RCC 7860 (cell line): ENCODE results near the gene COQ8B.

ENCODE experiments used
- DNase-seq: peaks from one replicate; pipeline ENCODE4 v3.0.0-alpha.2; 2015; ENCODE audit warnings: low spot score
- FAIRE-seq: peaks from 2 replicates; lab custom pipeline; 2012; peaks lifted over from hg19 to GRCh38; lab: Jason Lieb, UNC

Gene COQ8B

GRCh38 chr19:40693150-40693788 lies 23.4 kb downstream of the COQ8B start:
- no peak for FAIRE-seq
- no peak for DNase-seq

- DNase-seq (no peak), FAIRE-seq (no peak)
Measured at GRCh38 chr19:40692212-40692551, 24.5 kb downstream of the COQ8B start.

DNA sequence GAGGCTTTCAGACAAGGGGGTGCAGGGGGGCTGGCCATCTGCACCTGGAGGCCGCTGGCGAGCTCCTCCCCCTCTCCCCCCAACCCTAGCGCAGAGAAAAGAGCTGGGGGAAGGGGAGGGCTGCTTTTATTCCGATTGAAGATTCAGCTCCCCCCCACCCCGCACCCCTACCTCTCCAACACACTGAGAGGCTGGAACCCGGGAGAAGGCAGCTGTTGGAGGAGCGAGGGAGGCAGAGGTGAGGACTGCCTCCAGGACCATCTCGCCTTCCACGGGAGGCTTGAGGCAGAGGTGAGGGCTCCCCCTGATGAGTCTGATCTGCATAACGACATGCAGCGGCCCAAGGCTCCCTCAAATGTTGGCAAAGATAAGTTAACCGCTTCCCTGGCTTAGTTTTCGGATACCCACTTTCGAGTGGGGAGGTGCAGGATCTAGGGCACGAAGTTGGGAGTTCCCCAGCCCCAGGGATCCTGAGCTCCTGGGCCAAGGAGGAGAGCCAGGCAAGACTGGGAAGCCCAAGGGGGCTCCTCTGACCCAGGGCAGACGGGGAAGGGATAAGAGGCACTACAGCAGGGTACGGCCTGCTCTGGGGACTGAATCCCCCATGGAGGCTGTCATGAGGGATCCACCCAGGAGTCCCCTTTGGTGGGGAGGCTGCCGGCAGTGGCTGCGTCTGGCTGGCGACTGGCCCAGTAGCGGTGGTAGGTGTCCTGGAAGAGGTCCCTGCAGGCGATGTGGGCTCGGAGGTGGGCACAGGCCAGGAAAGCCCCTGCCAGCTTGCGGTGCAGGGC lies 25.1 kb downstream of the COQ8B start:
- FAIRE-seq (no peak), DNase-seq (no peak)

- FAIRE-seq, result no peak
Measured at GRCh38 chr19:40690693-40691420, 25.8 kb downstream of the COQ8B start.

DNA sequence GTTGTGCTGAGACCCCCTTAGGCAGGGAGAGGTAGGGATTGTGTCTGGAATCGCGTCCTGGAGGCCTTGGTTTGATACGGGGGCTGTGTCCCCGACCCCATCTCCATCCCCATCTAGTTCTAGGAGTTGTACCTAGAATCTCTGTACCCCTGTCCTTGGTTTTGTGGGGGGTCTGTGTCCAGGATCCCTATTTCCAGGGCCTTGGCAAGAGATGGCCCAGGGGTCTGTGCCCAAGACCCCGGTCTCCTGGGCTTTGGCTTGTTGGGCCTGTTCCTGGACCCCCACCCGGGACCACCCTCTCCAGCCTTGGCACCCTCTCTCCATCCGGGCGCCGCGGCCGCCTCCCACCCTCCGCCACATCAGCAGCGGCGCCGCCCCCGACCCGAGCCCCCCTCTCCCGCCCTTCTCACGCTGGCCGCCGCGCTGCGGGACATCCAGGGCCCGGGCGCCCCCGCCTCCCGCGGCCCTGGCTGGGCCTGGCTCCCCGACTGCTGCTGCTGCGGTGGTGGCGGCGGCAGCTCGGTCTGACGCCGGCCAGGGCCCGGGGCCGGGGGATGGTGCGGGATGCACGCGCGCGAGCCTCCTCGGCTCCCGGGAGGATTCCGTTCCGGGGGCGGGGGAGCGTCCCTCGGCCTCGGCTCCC lies 26.5 kb downstream of the COQ8B start, which contains the start of gene NUMBL:
NUMBL (minus strand) TSS at position 602 of the 643 bp plus-strand sequence; CDS start at position 434, 168 bp downstream.
- DNase-seq (no peak), FAIRE-seq (no peak)

More at GRCh38 chr19:40690693-40691420, 25.8 kb downstream of the COQ8B start:
- peak; percentile 71 for DNase-seq

- FAIRE-seq, result no peak
- no peak for DNase-seq
Measured at GRCh38 chr19:40689339-40690049, 27.2 kb downstream of the COQ8B start.

DNA sequence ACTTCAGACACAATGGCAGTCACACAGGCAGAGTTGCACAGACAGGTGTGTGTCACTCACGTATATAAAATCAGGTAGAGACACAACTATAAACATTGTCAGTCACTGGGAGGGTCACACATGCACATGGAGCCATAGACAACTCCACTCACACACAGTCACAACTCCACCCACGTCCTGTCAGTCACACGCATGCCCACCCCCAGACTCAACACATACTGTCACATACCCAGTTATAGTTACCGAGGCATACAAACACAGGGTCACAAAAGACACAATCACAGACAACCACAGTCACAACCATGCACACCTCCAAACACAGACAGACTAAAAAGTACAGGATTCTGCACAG lies 27.7 kb downstream of the COQ8B start:
- FAIRE-seq, result no peak
- no peak for DNase-seq

DNA sequence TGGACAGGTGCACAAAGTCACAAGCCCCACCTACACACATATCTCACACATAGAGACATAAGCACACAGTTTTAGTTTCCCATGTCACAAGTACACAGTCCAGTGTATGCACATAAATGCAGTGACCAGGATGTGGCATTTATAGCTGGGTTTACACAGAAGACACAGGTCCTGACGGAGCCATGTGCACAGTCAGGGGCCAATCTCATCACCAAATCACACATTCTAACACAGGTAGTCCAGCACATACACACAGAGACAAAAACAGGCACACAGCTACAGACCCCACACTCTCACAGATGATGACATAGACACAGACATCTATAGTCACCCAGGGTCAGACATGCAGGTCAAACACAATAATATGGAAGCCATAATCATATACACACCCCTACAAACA lies 28.4 kb downstream of the COQ8B start:
- DNase-seq (no peak), FAIRE-seq (no peak)

GRCh38 chr19:40687525-40688016 lies 29.1 kb downstream of the COQ8B start:
- FAIRE-seq (no peak), DNase-seq (no peak)

GRCh38 chr19:40686882-40687524 lies 29.7 kb downstream of the COQ8B start:
- no peak for FAIRE-seq
- no peak for DNase-seq

DNA sequence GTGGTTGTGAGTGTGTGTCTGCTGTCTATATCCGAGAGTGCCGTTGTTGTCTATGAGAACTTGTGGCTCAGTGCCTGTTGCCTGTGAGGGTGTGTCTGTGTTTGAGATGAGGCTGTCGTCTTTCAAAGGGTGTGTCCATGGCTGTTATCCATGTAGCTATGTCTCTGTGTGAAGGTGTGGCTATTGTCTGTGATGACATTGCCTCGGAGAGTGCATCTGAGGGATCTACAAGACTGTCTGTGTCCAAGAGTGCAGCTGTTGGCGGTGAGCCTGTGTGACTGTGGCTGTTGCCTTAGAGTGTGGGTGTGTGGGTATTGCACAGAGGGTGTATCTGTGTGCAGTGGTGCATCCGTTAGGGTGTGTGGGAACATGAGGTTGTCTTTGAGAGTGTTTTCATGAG lies 31.1 kb downstream of the COQ8B start:
- FAIRE-seq (no peak), DNase-seq (no peak)

- FAIRE-seq (no peak), DNase-seq (no peak)
Measured at GRCh38 chr19:40685016-40685526, 31.6 kb downstream of the COQ8B start.

DNA sequence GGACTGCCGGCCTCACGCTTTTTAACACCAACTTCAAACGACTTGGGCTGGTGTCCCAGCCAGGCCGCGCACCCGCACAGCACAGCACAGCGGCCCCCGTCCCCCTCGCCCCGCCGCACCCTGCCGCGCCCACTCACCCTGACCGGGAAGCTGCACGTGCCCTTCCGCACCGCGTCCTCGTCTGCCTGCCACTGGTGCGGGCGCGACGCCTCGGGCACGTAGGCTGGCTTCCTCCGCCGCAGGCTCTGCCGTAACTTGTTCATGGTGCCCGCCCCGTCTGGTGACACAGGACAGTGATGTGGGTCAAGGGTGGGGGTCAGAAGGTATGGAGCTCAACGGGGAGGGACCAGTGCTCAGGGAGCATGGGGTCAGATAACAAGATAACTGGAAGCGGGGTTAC lies 32.4 kb downstream of the COQ8B start:
- FAIRE-seq, result no peak
- DNase-seq, result no peak

DNA sequence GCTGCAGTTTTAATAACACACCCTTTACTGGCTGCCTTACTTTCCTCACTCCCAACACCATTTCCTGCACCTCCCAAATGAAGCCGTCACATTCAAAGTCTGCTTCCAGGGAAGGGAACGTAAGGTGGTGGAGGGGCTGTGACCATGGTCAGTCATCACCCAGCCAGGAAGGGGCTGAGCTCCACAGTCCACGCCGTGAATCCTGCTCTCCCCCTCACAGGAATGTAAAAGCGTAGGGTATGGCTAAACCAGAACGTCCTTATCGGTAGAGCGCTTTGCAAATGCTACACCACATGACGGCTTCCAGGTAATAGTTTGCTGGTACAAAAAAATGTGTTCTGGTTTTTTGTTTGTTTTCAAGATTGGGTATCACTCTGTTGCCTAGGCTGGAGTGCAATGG lies 33.2 kb downstream of the COQ8B start:
- DNase-seq (no peak), FAIRE-seq (no peak)

GRCh38 chr19:40682431-40682964 lies 34.2 kb downstream of the COQ8B start:
- FAIRE-seq (no peak), DNase-seq (no peak)

DNA sequence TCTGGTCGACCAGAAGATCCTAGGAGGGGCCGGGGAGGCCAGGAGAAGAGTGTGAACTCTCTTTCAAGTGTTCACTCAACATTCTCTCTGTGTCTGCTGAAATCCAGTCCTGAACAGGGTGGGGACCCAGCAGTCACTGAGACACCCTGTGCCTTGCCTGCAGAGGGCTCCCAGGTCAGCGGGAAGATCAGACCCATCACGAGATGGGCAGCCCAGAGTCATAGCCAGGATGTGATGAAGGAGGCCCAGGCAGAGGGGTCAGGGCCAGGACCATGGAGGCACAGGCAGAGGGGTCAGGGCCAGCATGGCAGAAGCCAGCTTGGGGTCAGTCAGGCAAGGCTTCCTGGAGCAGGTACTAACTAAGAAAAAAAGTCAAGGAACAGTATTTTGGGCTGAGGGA lies 35.6 kb downstream of the COQ8B start:
- FAIRE-seq, result no peak

GRCh38 chr19:40677156-40677555 lies 39.5 kb downstream of the COQ8B start:
- no peak for FAIRE-seq
- no peak for DNase-seq

More for the DNA sequence above, 35.6 kb downstream of the COQ8B start:
- no peak for DNase-seq

DNA sequence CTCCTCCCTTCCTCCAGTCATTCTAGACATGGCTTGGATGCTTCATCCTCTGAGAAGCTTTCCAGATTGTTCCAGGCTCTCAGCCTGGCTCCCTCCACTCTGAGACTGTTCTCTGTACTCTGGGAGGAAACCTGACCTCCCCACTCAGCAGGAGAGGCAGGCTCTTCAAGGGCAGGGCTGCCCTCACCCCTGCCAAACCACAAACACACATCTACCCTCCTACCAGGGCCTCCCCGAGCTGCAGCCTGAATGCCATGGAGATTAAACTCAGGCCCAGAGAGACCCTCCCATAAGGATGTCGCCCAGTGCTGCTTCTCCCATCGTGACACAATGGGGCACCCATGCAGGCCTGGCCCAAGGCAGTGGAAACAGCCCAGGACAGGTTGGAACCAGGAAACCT lies 42.4 kb downstream of the COQ8B start:
- FAIRE-seq, result no peak
- DNase-seq, result no peak

DNA sequence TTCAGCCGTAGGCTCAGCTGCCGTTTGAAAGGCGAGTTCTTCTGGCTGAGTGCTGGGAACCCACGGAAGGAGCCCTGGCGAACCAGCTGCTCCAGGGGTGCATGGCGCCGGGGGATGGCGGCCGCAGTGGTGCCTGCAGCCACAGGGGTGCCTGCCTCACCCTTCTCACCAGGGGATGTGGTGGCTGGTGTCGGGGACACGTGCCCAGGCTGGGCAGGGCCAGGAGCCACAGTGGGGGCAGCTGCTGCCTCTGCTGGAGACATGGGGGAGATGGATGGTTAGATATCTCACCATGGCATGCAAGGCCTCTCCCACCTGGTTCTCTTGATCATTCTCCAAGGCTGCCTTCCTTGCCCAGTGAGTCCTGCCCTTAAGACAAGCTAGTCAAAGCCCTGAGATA lies 43.3 kb downstream of the COQ8B start:
- no peak for DNase-seq

More for the DNA sequence above, 43.3 kb downstream of the COQ8B start:
- no peak for FAIRE-seq
